RWPE2 (cell line): Measurements from ENCODE around the gene ZFP36.
"Not testable (repeated sequence)": the region's sequence is repeated elsewhere in the genome, so short reads cannot be mapped to it uniquely, and the experiment has no call there.

Experiments used
- ATAC-seq: fragments of 200-7000 bp; cut with Tn5 transposase; 3 replicates; pipeline ENCODE4 v1.9.1; 2021; ENCODE audit warnings: low read depth
- DNase-seq: peaks from one replicate; pipeline ENCODE4 v3.0.0-alpha.2; 2020; ENCODE audit warnings: low spot score
- H3K27ac ChIP-seq: fragments of 450-650 bp; 2 replicates; pipeline ENCODE4 v1.5.1; 2017; ENCODE audit warnings: mild to moderate bottlenecking; ENCODE audit not compliant: poor library complexity, severe bottlenecking
- H3K27me3 ChIP-seq: fragments of 250-450 bp; sonication (Bioruptor Pico); 2 replicates; pipeline ENCODE4 v1.5.1; 2021; ENCODE audit warnings: mild to moderate bottlenecking, moderate library complexity; ENCODE audit not compliant: insufficient read depth, poor library complexity, severe bottlenecking
- H3K36me3 ChIP-seq: fragments of 250-450 bp; sonication (Bioruptor Pico); 2 replicates; pipeline ENCODE4 v1.5.1; 2020; ENCODE audit warnings: low read depth, mild to moderate bottlenecking, moderate library complexity
- H3K4me1 ChIP-seq: fragments of 250-450 bp; sonication (Bioruptor Pico); 2 replicates; pipeline ENCODE4 v1.5.1; 2021; ENCODE audit warnings: mild to moderate bottlenecking, moderate library complexity; ENCODE audit not compliant: insufficient read depth, poor library complexity, severe bottlenecking
- H3K4me3 ChIP-seq: fragments of 250-450 bp; sonication (Bioruptor Pico); 2 replicates; pipeline ENCODE4 v1.5.1; 2021; ENCODE audit warnings: mild to moderate bottlenecking, moderate library complexity; ENCODE audit not compliant: severe bottlenecking
- H3K9me3 ChIP-seq: fragments of 250-450 bp; sonication (Bioruptor Pico); 2 replicates; pipeline ENCODE4 v1.5.1; 2021; ENCODE audit warnings: mild to moderate bottlenecking, moderate library complexity; ENCODE audit not compliant: severe bottlenecking
- CTCF ChIP-seq: fragments of 450-650 bp; IDR thresholded peaks from one replicate; pipeline ENCODE4 v1.5.1; 2017; ENCODE audit warnings: mild to moderate bottlenecking, moderate library complexity; ENCODE audit not compliant: poor library complexity, severe bottlenecking

Gene ZFP36

GRCh38 chr19:39449116-39449797, 42.6 kb downstream of the ZFP36 start:
- ATAC-seq (no peak), DNase-seq (no peak)
- H3K9me3 ChIP-seq = no peaks in the 10 kb centered on the region
- H3K4me3 ChIP-seq = no peak overlapping the region
- H3K36me3 ChIP-seq = peaks cover 44% of the 10 kb centered on the region
- TF ChIP-seq CTCF = no peak
- H3K27ac ChIP-seq = no peak overlapping the region
- no peaks in the 10 kb centered on the region for H3K27me3 ChIP-seq
- peaks cover 13% of the 10 kb centered on the region for H3K4me1 ChIP-seq

- H3K4me3 ChIP-seq = not testable (repeated sequence)
Measured at GRCh38 chr19:39451257-39451656, 44.6 kb downstream of the ZFP36 start.

More at GRCh38 chr19:39451257-39451656, 44.6 kb downstream of the ZFP36 start:
- not testable (repeated sequence) for H3K9me3 ChIP-seq, H3K27me3 ChIP-seq, ATAC-seq, H3K27ac ChIP-seq, DNase-seq
- Histone ChIP-seq H3K36me3 (peaks cover 54% of the 10 kb centered on the region), H3K4me1 (peaks cover 11% of the 10 kb centered on the region)
